Hematopoietic multipotent progenitor cell treated with erythropoietin and hydrocortisone succinate and interleukin-3 and kit ligand, for 17 days (in vitro differentiated cells): ENCODE measurements around the gene UCP2.
"Not testable (repeated sequence)": the region's sequence is repeated elsewhere in the genome, so short reads cannot be mapped to it uniquely, and the experiment has no call there.

Experiments
- DNase-seq: peaks from one replicate; pipeline ENCODE4 v3.0.0-alpha.2; 2015; ENCODE audit warnings: low spot score

The UCP2 gene

GRCh38 chr11:73942010-73942409 is 40.6 kb downstream of the UCP2 start:
- DNase-seq, result no peak

- DNase-seq, result no peak
Observed at GRCh38 chr11:73940801-73941570, 41.7 kb downstream of the UCP2 start.

- DNase-seq, result no peak
Observed at GRCh38 chr11:73939096-73939495, 43.5 kb downstream of the UCP2 start.

- DNase-seq, result not testable (repeated sequence)
Observed at GRCh38 chr11:73936047-73936446, 46.6 kb downstream of the UCP2 start.

- DNase-seq, result no peak
Observed at GRCh38 chr11:73932781-73933180, 49.9 kb downstream of the UCP2 start.

GRCh38 chr11:73931951-73932350 is 50.7 kb downstream of the UCP2 start:
- DNase-seq, result no peak

- DNase-seq, result peak; percentile 55
Observed at GRCh38 chr11:73931039-73931645, 51.5 kb downstream of the UCP2 start.

GRCh38 chr11:73929388-73929787 is 53.3 kb downstream of the UCP2 start:
- no peak for DNase-seq
